Small intestine (tissue), 16 donors: ENCODE measurements around the gene TMTC4. TPM values are rescaled to one million over a fixed set of nuclear protein-coding genes. Genes with fewer than 3 reads are reported as not detected.
A peak's percentile ranks its signal among the peaks of the same experiment; 100 is the strongest.

Experiments
- DNase-seq, 2 donors: peaks; one replicate each; pipeline versions ENCODE4 v3.0.0 to v3.0.0-alpha.2; 2013
- FAIRE-seq: peaks from 2 replicates; lab custom pipeline; 2012; peaks lifted over from hg19 to GRCh38; lab: Jason Lieb, UNC
- H3K27ac ChIP-seq, 3 donors: one replicate each; pipeline ENCODE4 v1.5.1; 2013; ENCODE audit warnings: low read length in 2 of 3, mild to moderate bottlenecking in 2 of 3, control low read depth in 1 of 3, inconsistent platforms in 1 of 3, low read depth in 1 of 3, moderate library complexity in 1 of 3
- H3K27me3 ChIP-seq, 3 donors: one replicate each; pipeline ENCODE4 v1.6.1; 2013; ENCODE audit warnings: low read length in 3 of 3, inconsistent platforms in 1 of 3; ENCODE audit not compliant: control insufficient read depth in 3 of 3, insufficient read depth in 3 of 3
- H3K36me3 ChIP-seq, 3 donors: one replicate each; pipeline ENCODE4 v1.6.1; 2013; ENCODE audit warnings: low read length in 3 of 3, inconsistent platforms in 1 of 3, low read depth in 1 of 3, mild to moderate bottlenecking in 1 of 3, moderate library complexity in 1 of 3; ENCODE audit not compliant: control insufficient read depth in 3 of 3, insufficient read depth in 2 of 3
- H3K4me1 ChIP-seq, 3 donors: one replicate each; pipeline ENCODE4 v1.6.1; 2013; ENCODE audit warnings: low read length in 2 of 3, inconsistent platforms in 1 of 3, low read depth in 1 of 3, mild to moderate bottlenecking in 1 of 3, moderate library complexity in 1 of 3; ENCODE audit not compliant: control insufficient read depth in 3 of 3, insufficient read depth in 2 of 3
- H3K4me3 ChIP-seq, 3 donors: one replicate each; pipeline ENCODE4 v1.5.1; 2013; ENCODE audit warnings: low read length in 3 of 3, control low read depth in 1 of 3, inconsistent platforms in 1 of 3, low read depth in 1 of 3, mild to moderate bottlenecking in 1 of 3, moderate library complexity in 1 of 3
- H3K9me3 ChIP-seq, 2 donors: one replicate each; pipeline ENCODE4 v1.6.1; 2013; ENCODE audit warnings: low read depth in 1 of 2, low read length in 1 of 2; ENCODE audit not compliant: control insufficient read depth in 2 of 2, insufficient read depth in 1 of 2
- WGBS, 3 donors: extraction: QIAGEN DNeasy Blood & Tissue Kit; methylation state at CpG; one replicate each; pipeline ENCODE4 v1.1.7; 2013; 5-methylcytosine and 5-hydroxymethylcytosine counted together
- long read RNA-seq, 10 donors: transcript quantifications; one replicate each; lab custom pipeline, GENCODE V29; 2026
- polyA plus RNA-seq, 4 donors: library from polyadenylated mRNA; stranded (reverse) in 3 of 4; unstranded in 1 of 4; fragments of 200-250 nt in 3 of 4; fragments of 120-200 nt in 1 of 4; gene quantifications; one replicate each; pipeline versions ENCODE4 v1.2.1 to v1.2.3, GENCODE V29; 2013
- donor health status: healthy with polysubstance abuse.
- donor health status: control.
- donor health status: control.
- donor health status: Bipolar disorder and iron deficiency.
- donor health status: healthy.

Gene TMTC4, protein sequence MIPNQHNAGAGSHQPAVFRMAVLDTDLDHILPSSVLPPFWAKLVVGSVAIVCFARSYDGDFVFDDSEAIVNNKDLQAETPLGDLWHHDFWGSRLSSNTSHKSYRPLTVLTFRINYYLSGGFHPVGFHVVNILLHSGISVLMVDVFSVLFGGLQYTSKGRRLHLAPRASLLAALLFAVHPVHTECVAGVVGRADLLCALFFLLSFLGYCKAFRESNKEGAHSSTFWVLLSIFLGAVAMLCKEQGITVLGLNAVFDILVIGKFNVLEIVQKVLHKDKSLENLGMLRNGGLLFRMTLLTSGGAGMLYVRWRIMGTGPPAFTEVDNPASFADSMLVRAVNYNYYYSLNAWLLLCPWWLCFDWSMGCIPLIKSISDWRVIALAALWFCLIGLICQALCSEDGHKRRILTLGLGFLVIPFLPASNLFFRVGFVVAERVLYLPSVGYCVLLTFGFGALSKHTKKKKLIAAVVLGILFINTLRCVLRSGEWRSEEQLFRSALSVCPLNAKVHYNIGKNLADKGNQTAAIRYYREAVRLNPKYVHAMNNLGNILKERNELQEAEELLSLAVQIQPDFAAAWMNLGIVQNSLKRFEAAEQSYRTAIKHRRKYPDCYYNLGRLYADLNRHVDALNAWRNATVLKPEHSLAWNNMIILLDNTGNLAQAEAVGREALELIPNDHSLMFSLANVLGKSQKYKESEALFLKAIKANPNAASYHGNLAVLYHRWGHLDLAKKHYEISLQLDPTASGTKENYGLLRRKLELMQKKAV
- 10 to 100 TPM in 2 of 4 donors, 1 to 10 TPM in 2; 6.3 to 27.7 (median 8.8) TPM for polyA plus RNA-seq
- long read RNA-seq, donor 1 = 0 reads
- long read RNA-seq, donor 2, partial matches to known transcripts = 0 of 1 reads
- long read RNA-seq, donor 2, other reads (novel, unspliced or antisense) = 0 of 1 reads
- long read RNA-seq, donor 3, partial matches to known transcripts = 0 of 3 reads
- long read RNA-seq, donor 3, other reads (novel, unspliced or antisense) = 0 of 3 reads
- long read RNA-seq, donor 4 = 0 reads
- long read RNA-seq, donor 5, partial matches to known transcripts = 0 of 1 reads
- long read RNA-seq, donor 5, other reads (novel, unspliced or antisense) = 0 of 1 reads
- long read RNA-seq, donor 6, partial matches to known transcripts = 0 of 4 reads
- long read RNA-seq, donor 6, other reads (novel, unspliced or antisense) = 0 of 4 reads
- long read RNA-seq, donor 7 = 0 reads
- long read RNA-seq, donor 8 = 0 reads
- long read RNA-seq, donor 9 = 0 reads
- long read RNA-seq, donor 10, partial matches to known transcripts = 0 of 2 reads
- long read RNA-seq, donor 10, other reads (novel, unspliced or antisense) = 0 of 2 reads

DNA sequence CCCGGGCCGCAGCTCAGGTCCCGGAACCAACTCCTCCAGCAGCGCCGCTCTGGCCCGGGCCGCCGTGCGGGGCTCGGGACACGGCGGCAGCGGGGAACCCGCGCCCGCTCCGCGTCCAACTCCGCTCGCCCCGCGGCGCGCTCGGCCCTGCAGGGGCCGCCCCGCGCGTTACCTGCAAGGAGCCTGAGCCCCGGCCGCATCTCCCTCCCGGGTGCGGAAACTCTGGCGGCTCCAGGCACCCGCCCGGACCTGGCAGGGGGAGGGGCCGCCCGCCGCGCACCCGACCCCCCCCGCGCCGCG lies at the start of gene TMTC4:
TMTC4 (minus strand) TSS at position 224 of the 300 bp plus-strand sequence. CDS start 4,433 bp downstream, outside the sequence.
- 0 to 2% (median 1%) methylated on average over 10 to 45 of the region's 45 CpGs for WGBS, 3 donors

DNA sequence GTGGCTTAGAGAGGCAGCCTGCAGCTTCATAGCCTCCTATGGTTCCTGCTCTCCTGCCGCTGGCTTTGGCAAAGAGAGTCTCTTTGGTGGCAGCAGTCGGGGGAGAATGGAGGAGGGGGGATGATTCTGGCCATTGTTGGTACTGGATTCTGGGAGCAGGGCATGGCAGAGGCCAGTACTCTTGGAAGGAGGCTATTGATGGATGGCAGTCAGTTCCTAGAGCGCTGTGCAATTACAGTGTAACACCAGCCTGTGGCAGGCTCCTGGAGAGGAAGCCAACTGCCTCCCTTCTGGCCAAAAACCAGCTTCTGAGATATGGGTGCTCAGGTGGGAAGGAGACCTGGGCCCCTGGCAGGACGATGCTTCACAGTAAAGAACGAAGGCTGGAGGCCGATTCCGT lies 47.9 kb upstream of the TMTC4 start:
- FAIRE-seq (no peak), DNase-seq (no peak)
- peaks cover 0 to 3% (median 2%) of the 10 kb centered on the region in 3 donors for H3K27me3 ChIP-seq
- no peak overlapping the region for H3K27ac ChIP-seq
- no peaks in the 10 kb centered on the region for H3K4me1 ChIP-seq
- WGBS, 3 donors = 78 to 82% (median 79%) methylated on average over 7 of the region's 7 CpGs
- no peaks in the 10 kb centered on the region for H3K36me3 ChIP-seq
- no peaks in the 10 kb centered on the region for H3K9me3 ChIP-seq
- no peak overlapping the region for H3K4me3 ChIP-seq

More for the DNA sequence above, at the start of gene TMTC4:
- Histone ChIP-seq H3K27me3 (no peaks in the 10 kb centered on the region), H3K27ac (peak within 1 kb of the TSS; percentile 85 to 95 (median 87)), H3K9me3 (no peaks in the 10 kb centered on the region), H3K36me3 (peaks cover 0 to 10% (median 0%) of the 10 kb centered on the region in 3 donors), H3K4me3 (peak within 1 kb of the TSS; percentile 69 to 95 (median 75)), H3K4me1 (peaks cover 0 to 18% (median 9%) of the 10 kb centered on the region in 3 donors)
- DNase-seq (no peak), FAIRE-seq (no peak)

DNA sequence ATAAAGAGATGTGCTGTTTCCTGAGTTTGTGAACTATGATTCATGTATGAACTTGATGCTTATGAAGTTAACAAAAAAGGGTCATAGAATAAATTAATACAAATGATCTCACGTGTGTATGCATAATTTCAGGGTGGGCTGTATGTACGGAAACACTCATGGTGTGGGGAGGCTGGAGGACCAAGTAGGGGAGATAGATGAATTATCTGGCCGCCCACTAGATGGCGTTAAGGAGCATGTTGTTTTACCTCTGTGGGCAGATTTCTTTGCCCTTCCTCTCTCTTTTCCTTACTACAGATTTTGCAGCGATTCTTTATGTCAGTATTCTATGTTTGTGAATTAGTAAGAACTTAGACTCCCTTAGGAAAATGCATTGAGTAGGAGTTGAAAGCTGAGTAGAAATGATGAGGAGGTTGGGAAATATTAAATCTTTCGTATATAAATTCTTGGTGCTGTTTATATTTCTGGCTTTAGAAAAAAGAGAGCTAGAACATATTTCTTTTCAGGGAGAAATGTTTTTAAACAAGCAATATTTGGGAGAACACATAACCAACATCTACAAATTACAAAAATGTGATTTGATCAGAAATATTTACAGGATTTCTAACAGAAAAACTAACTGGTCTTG lies 47.4 kb upstream of the TMTC4 start:
- peaks cover 0 to 3% (median 2%) of the 10 kb centered on the region in 3 donors for H3K27me3 ChIP-seq
- FAIRE-seq (no peak), DNase-seq (peak; percentile 45 to 51)
- no peaks in the 10 kb centered on the region for H3K36me3 ChIP-seq
- no peaks in the 10 kb centered on the region for H3K4me1 ChIP-seq
- WGBS, 3 donors = 14 to 18% (median 14%) methylated on average over 6 of the region's 6 CpGs
- H3K27ac ChIP-seq = no peak overlapping the region
- H3K9me3 ChIP-seq = no peaks in the 10 kb centered on the region
- no peak overlapping the region for H3K4me3 ChIP-seq

DNA sequence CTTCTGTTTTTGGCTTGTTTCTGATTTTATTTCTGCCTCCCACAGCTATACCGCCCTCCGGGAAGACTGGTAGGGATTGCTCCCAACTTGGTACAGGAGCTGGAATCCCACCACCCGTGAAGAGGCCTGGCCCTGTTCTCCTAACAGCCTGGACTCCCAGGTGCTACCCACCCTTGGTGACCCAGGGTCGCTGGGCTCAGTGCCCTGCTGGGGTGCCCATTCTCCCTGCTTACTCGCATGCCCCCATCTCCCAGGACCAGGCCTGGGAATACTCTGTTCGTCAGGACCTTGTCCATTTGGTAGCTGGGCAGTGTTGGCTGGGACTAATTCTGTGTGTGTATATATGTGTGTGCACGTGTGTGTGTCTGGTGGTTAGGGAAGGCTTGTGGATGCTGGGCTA lies 41.0 kb upstream of the TMTC4 start:
- H3K27me3 ChIP-seq = no peaks in the 10 kb centered on the region
- H3K27ac ChIP-seq = no peak overlapping the region
- no peaks in the 10 kb centered on the region for H3K4me1 ChIP-seq
- DNase-seq (no peak), FAIRE-seq (no peak)
- no peaks in the 10 kb centered on the region for H3K9me3 ChIP-seq
- no peaks in the 10 kb centered on the region for H3K36me3 ChIP-seq
- 91 to 95% (median 93%) methylated on average over 7 of the region's 7 CpGs for WGBS, 3 donors
- H3K4me3 ChIP-seq = no peak overlapping the region

DNA sequence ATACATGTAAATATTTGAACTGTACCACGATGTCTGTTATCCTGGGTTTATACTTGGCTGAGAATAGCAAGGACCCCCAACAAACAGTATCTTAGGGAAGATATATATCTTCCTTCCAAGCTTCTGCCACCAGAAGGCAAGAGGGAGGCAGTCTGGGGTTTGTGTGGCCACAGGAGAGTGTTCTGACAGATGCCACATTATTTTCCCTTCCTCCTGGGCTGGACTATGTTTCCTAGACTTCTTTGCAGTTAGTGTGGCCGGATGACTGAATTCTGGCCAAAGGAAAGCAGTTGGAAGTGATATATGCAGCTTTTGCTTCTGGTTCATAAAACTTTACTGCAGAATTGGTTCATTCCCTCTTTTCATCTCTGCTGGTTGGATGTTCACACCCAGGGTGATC lies 39.9 kb upstream of the TMTC4 start:
- Histone ChIP-seq H3K27me3 (no peaks in the 10 kb centered on the region), H3K36me3 (no peaks in the 10 kb centered on the region), H3K9me3 (no peaks in the 10 kb centered on the region), H3K4me1 (no peaks in the 10 kb centered on the region), H3K27ac (no peak overlapping the region), H3K4me3 (no peak overlapping the region)
- no peak for DNase-seq
- no peak for FAIRE-seq
- WGBS, 3 donors = 51 to 60% (median 52%) methylated on average over 2 of the region's 2 CpGs

DNA sequence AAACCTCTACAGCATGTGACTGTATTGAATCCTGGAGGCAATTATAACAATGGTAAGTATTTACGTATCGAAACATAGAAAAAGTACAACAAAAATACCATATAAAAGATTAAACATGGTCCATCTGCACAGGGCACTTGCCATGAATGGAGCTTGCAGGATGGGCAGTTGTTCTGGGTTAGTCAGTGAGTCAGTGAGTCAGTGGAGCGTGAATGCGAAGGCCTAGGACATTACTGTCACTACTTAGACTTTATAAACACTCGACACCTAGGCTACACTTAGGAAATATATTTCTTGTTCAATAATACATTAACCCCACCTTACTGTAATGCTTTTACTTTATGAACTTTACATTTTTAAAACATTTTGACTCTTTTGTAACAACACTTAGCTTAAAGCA lies 35.6 kb upstream of the TMTC4 start:
- Histone ChIP-seq H3K4me3 (no peak overlapping the region), H3K9me3 (no peaks in the 10 kb centered on the region), H3K27ac (no peak overlapping the region), H3K36me3 (no peaks in the 10 kb centered on the region), H3K27me3 (no peaks in the 10 kb centered on the region), H3K4me1 (no peaks in the 10 kb centered on the region)
- FAIRE-seq (no peak), DNase-seq (no peak)
- WGBS, 3 donors = 93 to 95% (median 95%) methylated on average over 5 of the region's 5 CpGs

DNA sequence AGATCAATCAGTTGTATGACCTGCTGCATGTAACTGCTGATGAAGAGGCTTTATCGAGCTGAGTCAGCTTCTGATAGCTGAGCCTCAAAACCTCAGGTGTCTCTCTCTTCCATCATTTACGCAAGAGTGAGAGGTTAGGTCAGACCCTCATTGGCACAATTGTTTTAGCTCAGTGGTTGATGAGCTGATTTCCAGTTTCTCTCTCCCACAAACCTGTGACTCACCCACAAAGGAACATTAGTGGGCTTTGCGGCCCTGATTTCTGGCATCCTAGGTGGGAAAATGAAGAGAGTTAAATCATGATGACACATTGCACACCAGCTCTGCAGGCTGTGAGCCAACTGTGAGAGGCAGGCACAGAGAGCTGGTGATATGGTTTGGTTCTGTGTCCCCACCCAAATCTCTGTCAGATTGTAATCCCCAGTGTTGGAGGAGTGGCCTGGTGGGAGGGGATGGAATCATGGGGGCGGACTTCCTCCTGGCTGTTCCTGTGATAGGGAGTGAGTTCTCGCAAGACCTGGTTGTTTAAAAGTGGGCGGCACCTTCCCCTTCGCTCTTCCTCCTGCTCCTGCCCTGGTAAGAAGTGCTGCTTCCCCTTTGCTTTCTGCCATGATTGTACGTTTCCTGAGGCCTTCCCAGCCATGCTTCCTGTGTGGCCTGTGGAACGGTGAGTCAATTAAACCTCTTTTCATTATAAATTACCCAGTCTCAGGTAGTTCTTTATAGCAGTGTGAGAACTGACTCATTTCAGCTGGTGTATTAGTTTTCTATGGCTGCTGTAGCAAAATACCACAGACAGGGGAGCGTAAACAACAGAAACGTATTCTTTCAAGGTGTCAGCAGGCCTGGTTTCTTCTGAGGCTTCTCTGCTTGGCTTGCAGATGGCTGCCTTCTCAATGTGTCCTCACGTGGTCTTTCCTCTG lies 33.5 kb upstream of the TMTC4 start:
- 82 to 83% (median 83%) methylated on average over 12 of the region's 12 CpGs for WGBS, 3 donors
- no peak overlapping the region for H3K27ac ChIP-seq
- FAIRE-seq (no peak), DNase-seq (no peak)
- H3K36me3 ChIP-seq = no peaks in the 10 kb centered on the region
- H3K4me3 ChIP-seq = no peak overlapping the region
- no peaks in the 10 kb centered on the region for H3K27me3 ChIP-seq
- no peaks in the 10 kb centered on the region for H3K9me3 ChIP-seq
- H3K4me1 ChIP-seq = no peaks in the 10 kb centered on the region
